ENCODE results near the gene BEX2. TPM values are rescaled to one million over a fixed set of nuclear protein-coding genes. Genes with fewer than 3 reads are reported as not detected.

BEX2 gene
- total and polyA plus RNA-seq, 10 donors = 10.1 to 39.9 (median 17.9) TPM

DNA sequence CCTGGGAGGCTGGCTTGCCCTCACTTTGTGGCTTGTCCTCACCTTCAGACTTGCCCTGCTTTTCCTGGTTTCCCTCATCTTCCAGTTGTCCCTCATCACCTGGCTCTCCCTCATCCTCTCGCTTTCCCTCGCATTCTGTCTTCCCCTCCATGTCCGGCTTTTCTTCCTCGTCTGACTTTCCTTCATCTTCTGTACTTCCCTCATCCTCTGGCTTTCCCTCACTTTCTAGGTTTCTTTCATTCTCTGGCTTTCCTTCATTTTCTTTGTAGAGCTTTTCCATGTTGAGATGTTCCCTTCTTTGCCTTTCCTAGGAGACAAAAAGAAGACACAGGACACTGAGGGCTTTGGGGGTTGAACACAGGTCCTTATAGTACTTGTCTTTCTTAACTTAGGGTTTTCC, 36.5 kb downstream of the BEX2 start:
- DNase-seq = no peak
- intact Hi-C loops (cut with DNase I; ENCODE audit: low total_unique reads) = no loop called here
- WGBS, 5 donors = 84 to 96% (median 95%) methylated on average over 4 of the region's 4 CpGs
- H3K27ac ChIP-seq = no peak overlapping the region
- H3K4me3 ChIP-seq = no peak overlapping the region
- no peak for TF ChIP-seq POLR2A (IDR thresholded peaks at IDR 0.05)
- TF ChIP-seq POLR2AphosphoS5 (IDR thresholded peaks at IDR 0.05) = no peak
- TF ChIP-seq, protein P1, sequence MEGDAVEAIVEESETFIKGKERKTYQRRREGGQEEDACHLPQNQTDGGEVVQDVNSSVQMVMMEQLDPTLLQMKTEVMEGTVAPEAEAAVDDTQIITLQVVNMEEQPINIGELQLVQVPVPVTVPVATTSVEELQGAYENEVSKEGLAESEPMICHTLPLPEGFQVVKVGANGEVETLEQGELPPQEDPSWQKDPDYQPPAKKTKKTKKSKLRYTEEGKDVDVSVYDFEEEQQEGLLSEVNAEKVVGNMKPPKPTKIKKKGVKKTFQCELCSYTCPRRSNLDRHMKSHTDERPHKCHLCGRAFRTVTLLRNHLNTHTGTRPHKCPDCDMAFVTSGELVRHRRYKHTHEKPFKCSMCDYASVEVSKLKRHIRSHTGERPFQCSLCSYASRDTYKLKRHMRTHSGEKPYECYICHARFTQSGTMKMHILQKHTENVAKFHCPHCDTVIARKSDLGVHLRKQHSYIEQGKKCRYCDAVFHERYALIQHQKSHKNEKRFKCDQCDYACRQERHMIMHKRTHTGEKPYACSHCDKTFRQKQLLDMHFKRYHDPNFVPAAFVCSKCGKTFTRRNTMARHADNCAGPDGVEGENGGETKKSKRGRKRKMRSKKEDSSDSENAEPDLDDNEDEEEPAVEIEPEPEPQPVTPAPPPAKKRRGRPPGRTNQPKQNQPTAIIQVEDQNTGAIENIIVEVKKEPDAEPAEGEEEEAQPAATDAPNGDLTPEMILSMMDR (IDR thresholded peaks at IDR 0.05 in 8 of 11, conservative IDR thresholded peaks at IDR 0.05 in 3 of 11) = no peak
- peaks cover 0 to 49% (median 8%) of the 10 kb centered on the region in 7 donors for H3K27me3 ChIP-seq (replicated peaks in 1 of 7)
- H3K36me3 ChIP-seq = no peaks in the 10 kb centered on the region
- peaks cover 0 to 5% (median 0%) of the 10 kb centered on the region in 6 donors for H3K4me1 ChIP-seq
- H3K9me3 ChIP-seq = no peaks in the 10 kb centered on the region

Small RNA genes within 50 kb of the gene (small RNA-seq; reads per million reads assigned to genes)
- 0 reads per million in 4 donors for gene Z92846.1

Other genes starting within 250 kb of the BEX2 start
- 1 to 10 TPM in 6 of 7 donors, under 1 TPM in 1; 0.85 to 3.4 (median 1.4) TPM for gene BEX1, start 246.8 kb downstream of the BEX2 start, total RNA-seq
- 1 to 10 TPM in 2 of 3 donors, under 1 TPM in 1; 1.00 to 5.9 (median 1.9) TPM for gene BEX1, start 246.8 kb downstream of the BEX2 start, polyA plus RNA-seq
- 1 to 10 TPM in 1 of 7 donors, under 1 TPM in 6; 0.46 to 1.8 (median 0.67) TPM for gene NXF3, start 217.8 kb downstream of the BEX2 start, total RNA-seq
- under 1 TPM; 0.26 to 0.83 (median 0.61) TPM for gene NXF3, start 217.8 kb downstream of the BEX2 start, polyA plus RNA-seq
- 10 to 100 TPM; 26.0 to 58.6 (median 46.6) TPM for gene BEX4, start 95.9 kb downstream of the BEX2 start, total RNA-seq
- 10 to 100 TPM; 45.7 to 72.7 (median 57.6) TPM for gene BEX4, start 95.9 kb downstream of the BEX2 start, polyA plus RNA-seq
- gene TCEAL8, start 55.8 kb downstream of the BEX2 start, total RNA-seq = 10 to 100 TPM; 26.9 to 61.0 (median 43.4) TPM
- 10 to 100 TPM; 43.3 to 64.8 (median 58.1) TPM for gene TCEAL8, start 55.8 kb downstream of the BEX2 start, polyA plus RNA-seq
- under 1 TPM in 1 of 7 donors, not detected in 6; 0.92 TPM for gene TCEAL5, start 34.2 kb downstream of the BEX2 start, total RNA-seq
- not detected for gene TCEAL5, start 34.2 kb downstream of the BEX2 start, polyA plus RNA-seq
- 1 to 10 TPM; 2.2 to 4.7 (median 3.2) TPM for gene TCEAL7, start 19.2 kb upstream of the BEX2 start, total RNA-seq
- 1 to 10 TPM; 2.5 to 3.1 (median 2.5) TPM for gene TCEAL7, start 19.2 kb upstream of the BEX2 start, polyA plus RNA-seq
- 10 to 100 TPM; 27.4 to 70.4 (median 39.5) TPM for gene TCEAL9, start 45.5 kb upstream of the BEX2 start, total RNA-seq
- gene TCEAL9, start 45.5 kb upstream of the BEX2 start, polyA plus RNA-seq = 10 to 100 TPM; 37.8 to 72.0 (median 47.5) TPM
- 100 to 1,000 TPM in 2 of 7 donors, 10 to 100 TPM in 5; 50.4 to 127 (median 82.2) TPM for gene BEX3, start 65.5 kb upstream of the BEX2 start, total RNA-seq
- 100 to 1,000 TPM in 1 of 3 donors, 10 to 100 TPM in 2; 35.3 to 104 (median 56.5) TPM for gene BEX3, start 65.5 kb upstream of the BEX2 start, polyA plus RNA-seq
- gene RAB40A, start 208.5 kb upstream of the BEX2 start, total RNA-seq = 1 to 10 TPM in 2 of 7 donors, under 1 TPM in 4, not detected in 1; 0.51 to 1.6 (median 0.77) TPM
- under 1 TPM; 0.12 to 0.35 (median 0.17) TPM for gene RAB40A, start 208.5 kb upstream of the BEX2 start, polyA plus RNA-seq

All from spleen (tissue), 11 donors.